ENCODE results near the gene FYCO1.

FYCO1 gene

GRCh38 chr3:45940004-45940780 is 55.4 kb downstream of the FYCO1 start:
- peak; percentile 66 for DNase-seq

DNA sequence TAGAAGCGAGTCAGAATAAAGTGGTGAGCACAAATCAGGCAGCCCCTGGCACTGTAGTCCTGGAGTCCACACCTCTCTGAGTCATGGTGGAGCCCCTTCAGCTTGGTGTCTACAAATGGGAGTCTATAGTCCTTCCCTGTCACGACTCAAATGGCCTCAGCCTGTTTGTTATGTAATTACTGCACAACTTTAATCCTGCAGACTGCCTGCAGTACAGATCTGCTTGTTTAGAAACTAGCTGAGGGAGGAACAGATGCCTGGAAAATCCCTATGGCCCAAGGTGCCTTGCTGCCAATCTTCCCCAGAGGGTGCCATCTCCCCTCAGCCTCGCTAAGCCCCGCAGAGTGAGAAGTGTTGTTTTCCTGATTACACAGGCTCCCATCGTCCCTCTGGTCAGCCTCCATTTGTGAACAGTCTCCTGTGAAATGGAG is 56.3 kb downstream of the FYCO1 start:
- no peak for DNase-seq

DNA sequence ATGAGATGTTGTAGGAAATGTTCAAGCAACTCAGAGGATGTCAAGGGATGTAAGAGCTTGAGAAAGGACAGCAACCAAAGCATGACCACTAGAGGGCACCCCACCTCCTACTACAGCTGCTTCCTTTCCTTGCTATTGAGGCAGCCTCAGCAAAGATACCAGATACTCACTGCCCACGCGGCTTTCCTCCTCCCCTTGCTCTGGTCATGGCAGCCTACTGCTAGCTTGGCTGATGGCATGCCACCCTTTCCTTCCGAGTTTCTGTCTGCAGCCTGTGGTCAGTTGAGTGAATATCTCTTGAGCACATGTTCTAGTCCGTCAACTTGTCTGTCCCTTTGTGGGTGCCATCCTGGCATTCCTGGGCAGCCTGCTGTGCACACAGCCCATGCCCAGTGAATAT is 56.8 kb downstream of the FYCO1 start:
- peak; percentile 87 for DNase-seq

DNA sequence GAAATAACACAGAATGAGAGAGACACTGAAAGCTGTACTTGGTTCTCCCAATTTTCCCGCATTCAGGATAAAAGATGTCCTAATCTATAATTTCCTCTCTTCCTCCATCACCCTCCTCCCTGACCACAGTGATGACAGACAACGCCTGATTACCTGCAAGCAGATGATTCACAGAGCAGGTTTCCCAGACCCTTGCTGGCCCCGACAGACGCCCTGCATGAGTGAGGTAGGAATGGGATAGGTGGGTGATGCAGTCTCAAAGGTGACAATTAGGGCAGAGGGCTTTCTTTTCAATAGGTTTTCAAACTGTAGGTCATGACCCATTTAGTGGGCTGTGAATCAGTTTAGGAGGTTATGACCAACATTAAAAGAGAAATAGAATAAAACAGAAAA is 57.6 kb downstream of the FYCO1 start:
- DNase-seq, result no peak

- DNase-seq, result no peak
These were observed 58.2 kb downstream of the FYCO1 start for GRCh38 chr3:45937206-45938042.

DNA sequence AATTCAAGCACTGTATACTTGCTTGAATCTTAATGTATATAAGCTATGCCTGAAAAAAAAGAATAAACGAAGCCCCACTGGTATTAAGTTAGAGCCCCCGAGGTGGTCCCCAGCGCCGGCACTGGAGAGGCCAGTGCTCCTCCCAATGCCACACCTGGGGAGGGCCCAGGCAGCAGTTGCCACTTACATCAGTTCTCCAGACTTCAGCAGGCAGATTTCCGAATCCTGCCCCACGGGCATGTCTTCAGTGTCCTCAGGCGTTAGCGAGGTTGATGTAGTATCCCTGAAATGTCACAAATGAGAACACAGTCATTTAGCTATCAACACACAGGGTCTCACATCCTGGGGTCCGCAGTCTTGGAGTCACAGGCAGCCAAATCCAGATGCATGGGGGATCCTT is 59.4 kb downstream of the FYCO1 start:
- DNase-seq, result no peak

DNA sequence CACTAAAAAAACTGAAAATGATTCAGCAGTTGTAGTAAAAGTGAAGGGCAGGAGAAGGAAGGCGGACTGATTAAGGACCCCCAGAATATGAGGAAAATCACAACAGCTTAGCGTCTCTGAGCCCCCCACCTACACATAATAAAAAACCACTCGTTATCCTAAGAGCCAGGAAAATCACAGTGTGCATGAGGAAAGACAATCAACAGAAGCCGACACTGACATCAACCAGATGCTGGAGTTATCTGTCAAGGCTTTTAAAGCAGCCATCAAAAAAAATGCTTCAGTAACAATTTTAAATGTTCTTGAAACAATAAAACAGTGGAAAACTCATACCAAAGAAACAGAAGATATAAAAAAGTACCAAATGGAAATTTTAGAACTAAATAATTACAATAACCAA is 62.0 kb downstream of the FYCO1 start:
- no peak for DNase-seq

DNA sequence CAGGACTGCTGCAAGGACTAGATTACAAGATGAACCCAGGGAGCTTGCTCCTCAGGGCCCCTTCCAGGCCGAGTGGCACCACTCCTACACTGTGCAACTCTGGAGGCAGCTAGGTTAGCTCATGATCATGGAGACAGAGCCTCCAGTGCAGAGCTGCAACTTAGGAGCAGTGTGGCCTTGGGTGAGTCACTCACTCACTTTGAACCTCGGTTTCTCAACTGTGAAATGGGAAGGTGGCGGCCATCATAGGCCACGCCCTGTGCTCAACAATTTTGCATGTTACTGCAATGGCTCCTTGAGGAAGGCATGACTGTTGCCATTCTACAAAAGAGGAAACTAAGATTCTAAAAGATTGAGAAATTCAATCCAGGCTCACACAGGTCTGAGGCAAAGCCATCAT is 63.5 kb downstream of the FYCO1 start:
- no peak for DNase-seq

- DNase-seq, result no peak
These were observed 64.1 kb downstream of the FYCO1 start for GRCh38 chr3:45931496-45931895.

- DNase-seq, result peak; percentile 22
These were observed 66.5 kb downstream of the FYCO1 start for GRCh38 chr3:45929042-45929679.

DNA sequence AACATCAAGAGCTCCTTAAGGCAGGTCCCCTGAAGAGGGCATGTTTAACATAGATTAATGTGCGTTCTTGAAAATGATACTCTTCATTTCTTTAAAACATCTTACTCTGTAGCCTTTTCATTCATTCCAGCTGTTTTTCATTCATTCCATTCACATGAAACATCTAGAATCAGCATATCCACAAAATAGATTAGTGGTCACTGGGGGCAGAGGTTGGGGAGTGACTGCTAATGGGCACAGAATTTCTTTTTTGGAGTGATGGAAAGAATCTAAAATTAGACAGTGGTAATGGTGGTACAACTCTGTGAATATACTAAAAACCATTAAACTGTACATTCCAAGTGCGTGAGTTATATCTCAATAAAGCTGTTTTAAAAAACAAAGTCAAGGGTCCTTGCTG is 67.7 kb downstream of the FYCO1 start:
- no peak for DNase-seq

GRCh38 chr3:45923755-45924154 is 71.9 kb downstream of the FYCO1 start:
- DNase-seq, result no peak

DNA sequence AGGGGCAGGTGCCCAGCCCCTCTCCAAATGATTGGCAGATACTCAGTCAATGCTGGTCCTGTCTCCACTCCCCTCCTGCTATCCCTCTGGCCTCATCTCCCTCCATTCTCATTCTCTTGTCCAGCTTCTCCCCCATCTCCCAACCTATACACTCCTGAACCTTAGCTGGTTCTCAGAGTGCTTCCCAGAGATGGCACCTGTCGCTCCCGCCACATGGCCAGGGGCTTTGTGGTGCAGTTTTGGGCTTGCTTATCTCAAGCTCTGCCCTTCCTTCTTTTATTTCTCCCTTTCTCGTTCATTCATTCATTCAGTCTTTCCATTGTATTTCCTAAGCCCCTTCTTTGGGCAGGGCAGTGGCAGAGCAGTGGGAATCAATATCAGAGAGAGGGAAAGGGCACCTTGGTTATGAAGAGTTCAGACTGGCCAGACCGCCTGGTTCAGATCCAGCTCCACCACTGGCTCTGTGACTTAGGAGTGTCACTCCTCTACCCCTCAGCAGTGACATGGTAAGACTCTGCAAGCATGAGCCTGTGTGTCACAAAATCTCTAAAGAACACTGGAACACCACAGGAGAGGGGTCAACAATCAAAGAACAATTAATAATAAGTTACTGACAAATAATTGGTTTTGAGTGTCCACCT is 72.6 kb downstream of the FYCO1 start:
- no peak for DNase-seq

- no peak for DNase-seq
These were observed 73.6 kb downstream of the FYCO1 start for GRCh38 chr3:45922039-45922326.

GRCh38 chr3:45921158-45922038 is 74.2 kb downstream of the FYCO1 start:
- DNase-seq, result no peak

DNA sequence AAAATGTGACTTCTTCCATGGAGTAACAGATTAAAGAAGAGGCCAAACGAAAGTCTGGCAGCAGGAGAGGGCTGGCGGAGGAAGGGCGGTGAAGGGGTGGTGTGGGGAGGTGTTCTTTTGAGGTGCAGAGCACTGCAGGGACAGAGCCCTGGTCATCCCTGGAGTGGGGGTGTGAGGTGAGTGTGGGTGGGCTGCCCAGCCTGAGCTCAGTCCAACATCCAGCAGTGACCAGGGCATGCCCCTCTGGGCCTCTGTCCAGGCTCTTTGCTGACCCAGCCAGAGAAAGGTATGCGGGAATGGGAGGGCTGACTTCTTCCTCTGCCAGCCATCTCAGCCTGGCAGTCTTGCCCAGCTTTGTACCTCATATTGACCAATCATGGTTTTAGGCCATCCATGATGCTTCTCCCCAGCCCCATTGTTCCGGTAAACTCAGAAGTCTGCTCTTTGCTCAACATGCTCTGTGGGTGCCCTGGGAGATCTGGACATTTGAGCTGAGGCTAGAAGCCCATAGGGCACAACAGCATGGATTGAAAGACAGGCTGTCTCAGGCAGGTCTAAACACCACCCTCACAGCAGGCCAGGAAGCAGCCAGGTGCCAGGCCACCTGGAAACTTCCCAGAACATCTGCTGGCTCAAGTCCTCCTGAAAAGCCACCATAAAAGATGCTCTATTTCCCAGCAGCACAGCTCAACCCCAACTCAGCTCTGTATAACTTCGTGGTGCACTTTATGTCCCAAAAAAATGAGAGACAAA is 78.3 kb downstream of the FYCO1 start:
- no peak for DNase-seq

DNA sequence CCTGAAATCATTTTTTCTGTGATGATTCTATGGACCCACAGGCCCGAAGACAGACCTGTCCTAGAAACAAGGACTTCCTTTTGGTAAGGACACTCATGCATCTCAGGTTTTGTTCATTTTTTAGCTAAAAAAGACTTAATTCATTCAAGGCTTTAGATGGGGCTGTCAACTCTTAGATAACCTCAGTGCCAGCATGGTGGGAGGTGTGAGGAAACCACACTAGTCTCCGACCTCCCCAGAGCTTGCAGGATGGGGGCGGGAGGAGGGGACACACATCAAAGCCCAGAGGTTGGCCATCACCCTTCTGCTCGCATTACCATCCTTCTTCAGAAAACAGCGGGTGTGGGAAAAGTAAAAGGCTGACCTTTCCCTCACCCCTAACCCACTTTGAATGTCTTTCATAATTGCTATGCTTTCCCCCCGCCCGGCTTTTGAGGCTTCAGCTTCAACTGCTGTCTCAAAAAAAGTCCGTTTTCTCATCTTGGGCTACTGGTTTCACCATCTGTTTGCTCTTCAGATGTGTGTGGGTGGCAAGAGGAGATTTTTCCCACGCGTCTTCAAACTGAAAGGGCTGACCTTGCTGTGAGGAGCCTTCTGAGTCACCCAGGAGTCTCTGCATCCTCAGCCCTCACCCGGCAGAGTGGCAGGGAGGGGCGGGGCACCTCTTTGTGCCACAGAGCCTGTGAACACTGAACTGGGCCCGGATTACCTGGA is 79.9 kb downstream of the FYCO1 start:
- no peak for DNase-seq

DNA sequence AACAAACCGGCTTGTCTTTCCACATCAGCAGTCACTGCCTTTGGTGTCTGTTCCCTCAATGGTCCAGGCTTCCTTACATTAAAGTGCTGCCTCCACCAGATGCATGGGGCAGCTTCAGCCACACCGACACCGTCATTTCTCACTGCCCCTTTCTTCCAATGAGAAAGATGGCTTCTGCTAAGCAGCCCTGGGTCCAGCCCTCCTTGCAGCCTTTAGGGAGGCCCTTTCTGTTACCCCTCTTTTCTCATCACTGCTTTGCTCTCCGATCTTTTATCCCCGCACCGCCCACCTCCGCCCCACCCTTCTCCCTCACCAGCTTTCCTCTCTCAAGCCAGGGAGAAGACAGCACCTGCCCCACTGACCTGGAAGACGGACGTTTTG is 80.6 kb downstream of the FYCO1 start:
- no peak for DNase-seq

DNA sequence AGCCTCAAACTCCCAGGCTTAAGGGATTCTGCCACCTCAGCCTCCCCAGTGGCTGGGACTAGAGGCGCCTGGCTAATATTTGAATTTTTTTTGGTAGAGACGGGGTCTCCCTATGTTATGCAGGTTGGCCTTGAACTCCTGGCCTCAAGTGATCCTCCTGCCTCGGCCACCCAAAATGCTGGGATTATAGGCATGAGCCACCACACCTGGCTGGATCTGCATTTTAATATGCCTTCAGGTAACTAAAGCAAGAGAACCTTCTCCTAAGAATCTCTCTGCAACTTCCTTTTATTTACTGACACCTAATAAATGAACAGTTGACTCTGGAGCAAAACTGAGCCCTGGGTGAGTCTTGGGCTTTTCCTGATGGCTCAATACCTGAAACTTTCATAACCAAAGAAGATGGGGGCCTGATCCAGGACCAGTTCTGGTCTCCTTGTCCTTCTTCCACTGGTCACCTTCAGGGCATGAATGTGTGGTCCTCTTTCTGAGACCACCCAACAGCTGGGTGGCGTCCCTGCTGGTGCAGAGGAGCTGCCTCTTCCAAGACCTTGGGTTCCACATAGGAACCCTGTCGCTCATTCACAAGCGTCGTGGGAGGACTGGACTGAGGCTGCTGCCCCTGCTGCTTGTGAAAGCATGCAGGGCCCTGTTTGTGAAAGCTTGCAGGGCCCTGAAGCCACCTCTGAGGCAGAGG is 81.1 kb downstream of the FYCO1 start:
- DNase-seq, result no peak

DNA sequence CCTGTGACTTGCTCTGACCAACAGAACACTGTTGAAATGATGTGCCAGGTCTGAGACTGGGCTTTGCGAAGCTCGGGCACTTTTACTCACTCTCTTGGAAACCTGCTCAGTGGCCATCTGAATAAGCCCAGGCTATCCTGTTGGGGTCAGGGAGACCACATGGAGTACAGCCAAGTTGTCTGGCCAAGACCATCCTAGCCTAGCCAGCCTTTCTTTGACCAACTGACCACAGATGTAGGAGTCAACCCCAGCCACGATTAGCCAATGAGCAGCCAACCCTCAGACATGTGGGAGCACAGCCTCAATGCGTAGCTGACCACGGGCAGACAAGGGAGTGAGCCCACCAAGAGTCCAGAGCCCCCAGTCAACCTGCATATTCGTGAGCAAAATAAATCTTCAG is 83.2 kb downstream of the FYCO1 start:
- no peak for DNase-seq
